GM10266 (cell line): ENCODE measurements around the gene FBXO36.

ENCODE experiments used
- DNase-seq: peaks from one replicate; pipeline ENCODE4 v3.0.0; 2012; ENCODE audit errors: extremely low spot score
- TF ChIP-seq, protein P1 (sequence below): IDR thresholded peaks from 2 replicates; pipeline ENCODE4 v1.5.1; 2012; ENCODE audit warnings: mild to moderate bottlenecking, low read depth; ENCODE audit not compliant: control insufficient read depth, insufficient read depth; ENCODE audit errors: missing control alignments

The FBXO36 gene

GRCh38 chr2:229922449-229923386 lies at the start of gene FBXO36:
Gene FBXO36, plus strand, starts transcription at chr2:229922503. Its CDS starts 11 bp downstream, at chr2:229922514.
- DNase-seq = peak; percentile 46
- TF ChIP-seq, protein P1, sequence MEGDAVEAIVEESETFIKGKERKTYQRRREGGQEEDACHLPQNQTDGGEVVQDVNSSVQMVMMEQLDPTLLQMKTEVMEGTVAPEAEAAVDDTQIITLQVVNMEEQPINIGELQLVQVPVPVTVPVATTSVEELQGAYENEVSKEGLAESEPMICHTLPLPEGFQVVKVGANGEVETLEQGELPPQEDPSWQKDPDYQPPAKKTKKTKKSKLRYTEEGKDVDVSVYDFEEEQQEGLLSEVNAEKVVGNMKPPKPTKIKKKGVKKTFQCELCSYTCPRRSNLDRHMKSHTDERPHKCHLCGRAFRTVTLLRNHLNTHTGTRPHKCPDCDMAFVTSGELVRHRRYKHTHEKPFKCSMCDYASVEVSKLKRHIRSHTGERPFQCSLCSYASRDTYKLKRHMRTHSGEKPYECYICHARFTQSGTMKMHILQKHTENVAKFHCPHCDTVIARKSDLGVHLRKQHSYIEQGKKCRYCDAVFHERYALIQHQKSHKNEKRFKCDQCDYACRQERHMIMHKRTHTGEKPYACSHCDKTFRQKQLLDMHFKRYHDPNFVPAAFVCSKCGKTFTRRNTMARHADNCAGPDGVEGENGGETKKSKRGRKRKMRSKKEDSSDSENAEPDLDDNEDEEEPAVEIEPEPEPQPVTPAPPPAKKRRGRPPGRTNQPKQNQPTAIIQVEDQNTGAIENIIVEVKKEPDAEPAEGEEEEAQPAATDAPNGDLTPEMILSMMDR = no peak

DNA sequence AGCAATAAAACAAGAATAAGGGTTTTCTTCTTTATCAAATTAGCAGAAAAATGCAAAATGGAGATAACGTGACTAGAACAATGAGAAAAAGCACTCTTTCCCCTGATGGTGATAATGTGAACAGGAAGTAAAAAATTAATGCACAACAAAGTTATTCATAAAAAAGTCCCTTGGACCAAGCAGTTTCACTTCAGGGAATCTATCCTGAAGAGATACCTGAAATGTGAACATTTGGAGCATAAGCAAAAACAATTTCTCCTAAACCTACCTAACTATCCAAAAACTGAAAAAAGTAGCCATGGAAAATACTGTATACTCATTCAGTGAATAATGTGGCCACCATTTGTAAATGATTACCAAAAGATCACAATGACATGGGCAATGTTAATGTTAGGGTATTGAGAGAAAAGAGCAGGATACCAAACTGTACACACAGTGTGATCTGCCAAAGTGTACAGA lies 49.2 kb upstream of the FBXO36 start:
- DNase-seq = no peak
- TF ChIP-seq, protein P1 = no peak

DNA sequence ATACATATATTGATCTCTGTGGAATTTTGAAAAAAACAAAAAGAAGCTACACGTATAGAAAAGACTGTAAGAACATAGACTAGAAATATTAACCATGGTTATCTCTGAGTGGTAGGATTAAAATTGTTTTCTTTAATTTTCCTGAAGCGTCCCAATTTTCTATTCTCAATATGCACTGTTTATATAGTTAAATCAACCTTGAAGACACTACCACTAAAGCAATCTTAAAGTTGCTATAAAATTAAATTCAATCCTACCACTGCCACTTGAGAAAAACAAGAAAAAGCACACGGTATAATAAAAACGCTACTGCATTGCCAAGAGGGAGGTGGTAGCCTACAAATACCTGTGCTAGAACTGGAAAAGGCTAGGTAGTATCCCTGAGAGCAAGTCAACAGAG lies 47.7 kb upstream of the FBXO36 start:
- TF ChIP-seq, protein P1 = no peak
- DNase-seq = no peak

DNA sequence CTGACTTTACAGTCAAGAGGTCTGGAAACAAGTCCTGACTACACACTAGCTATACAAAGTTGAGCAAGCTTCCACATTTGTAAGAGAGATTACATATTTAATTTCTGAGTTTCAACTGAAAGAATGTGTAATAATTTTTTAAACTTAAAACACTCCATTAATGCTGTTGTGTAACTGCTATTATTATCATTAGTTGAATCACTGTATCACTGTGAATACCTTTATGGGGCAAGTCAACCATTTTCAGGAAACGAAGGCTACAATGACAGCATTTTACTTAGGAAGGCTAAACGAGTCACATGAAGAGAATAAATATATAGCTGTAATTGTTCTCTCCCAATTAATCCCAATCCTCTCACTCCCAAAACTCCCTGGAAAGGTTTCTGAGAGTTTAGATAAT lies 46.8 kb upstream of the FBXO36 start:
- DNase-seq = no peak
- TF ChIP-seq, protein P1 = no peak

DNA sequence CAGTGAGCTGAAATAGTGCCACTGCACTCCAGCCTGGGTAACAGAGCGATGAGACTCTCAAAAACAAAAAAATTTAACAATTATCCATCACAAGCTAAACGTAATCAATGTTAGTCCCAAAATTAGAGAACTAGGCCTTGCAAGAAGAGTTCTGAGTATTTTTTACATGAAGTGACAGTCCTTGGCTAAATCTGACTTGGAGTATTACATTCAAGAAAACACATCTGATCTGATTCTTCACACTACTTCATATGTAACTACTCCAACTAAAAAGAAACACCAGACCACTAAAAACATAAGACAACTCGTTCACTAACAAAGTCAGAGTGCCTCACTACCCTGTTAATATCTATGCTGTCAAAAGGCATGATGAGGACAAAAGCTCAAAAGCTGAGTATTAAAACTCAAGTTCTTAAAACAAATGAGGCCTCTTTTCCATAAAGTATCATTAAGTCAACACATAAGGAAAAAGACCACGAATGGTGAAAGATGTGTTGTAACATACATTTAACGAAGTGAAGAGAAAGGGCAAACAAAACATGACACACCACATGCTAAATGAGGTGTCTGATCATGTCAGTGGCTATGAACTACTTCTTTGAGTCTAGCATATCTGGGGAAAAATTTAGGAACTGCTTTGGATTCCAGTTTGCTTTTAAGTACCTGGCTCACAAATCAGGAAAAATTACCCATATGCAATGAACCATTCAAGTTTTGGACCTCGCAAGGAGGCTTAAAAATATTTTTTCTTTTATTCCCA lies 42.9 kb upstream of the FBXO36 start:
- DNase-seq = no peak

DNA sequence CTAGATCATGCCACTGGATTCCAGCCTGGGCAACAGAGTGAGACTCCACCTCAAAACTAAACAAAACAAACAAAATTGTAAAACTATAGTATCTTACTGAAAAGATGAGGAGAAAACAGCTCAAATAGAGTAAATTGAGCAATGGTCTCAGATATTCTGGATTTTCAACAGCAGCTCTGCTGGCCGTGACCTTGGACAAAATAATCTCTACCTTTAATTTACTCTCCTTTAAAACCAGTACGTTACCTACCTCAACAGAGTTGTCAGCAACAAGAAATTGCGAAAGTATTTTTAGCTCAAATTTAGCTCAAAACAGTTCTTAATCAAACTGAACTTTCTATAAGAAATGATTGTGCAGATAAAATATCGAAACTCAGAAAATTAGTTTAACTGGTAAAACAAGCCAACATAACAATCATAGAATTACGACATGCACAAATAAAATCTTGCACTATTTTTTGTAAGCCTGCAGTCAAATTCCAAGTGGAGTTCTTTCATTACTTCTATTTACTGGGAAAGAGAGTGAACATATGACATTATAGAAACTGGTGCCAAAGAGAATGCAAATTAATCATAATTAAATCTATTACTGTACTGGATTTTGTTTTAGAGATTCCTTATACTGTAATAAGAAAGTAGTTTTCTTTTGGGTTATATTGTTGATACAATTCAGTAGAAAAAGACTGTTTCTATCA lies 41.3 kb upstream of the FBXO36 start:
- DNase-seq = no peak
- TF ChIP-seq, protein P1 = no peak

More for the DNA sequence above, 42.9 kb upstream of the FBXO36 start:
- TF ChIP-seq, protein P1 = no peak

GRCh38 chr2:229882583-229882982 lies 39.7 kb upstream of the FBXO36 start:
- TF ChIP-seq, protein P1 = no peak
- DNase-seq = no peak
